GM19467 (cell line): ENCODE measurements around the gene CERK.
"Not testable (repeated sequence)": the region's sequence is repeated elsewhere in the genome, so short reads cannot be mapped to it uniquely, and the experiment has no call there.

ENCODE experiments used
- ATAC-seq: cut with Tn5 transposase; IDR thresholded peaks from one replicate; pipeline ENCODE4 v1.9.1; 2021; ENCODE audit warnings: mild to moderate bottlenecking, moderate library complexity; ENCODE audit not compliant: unreplicated experiment

CERK gene

DNA sequence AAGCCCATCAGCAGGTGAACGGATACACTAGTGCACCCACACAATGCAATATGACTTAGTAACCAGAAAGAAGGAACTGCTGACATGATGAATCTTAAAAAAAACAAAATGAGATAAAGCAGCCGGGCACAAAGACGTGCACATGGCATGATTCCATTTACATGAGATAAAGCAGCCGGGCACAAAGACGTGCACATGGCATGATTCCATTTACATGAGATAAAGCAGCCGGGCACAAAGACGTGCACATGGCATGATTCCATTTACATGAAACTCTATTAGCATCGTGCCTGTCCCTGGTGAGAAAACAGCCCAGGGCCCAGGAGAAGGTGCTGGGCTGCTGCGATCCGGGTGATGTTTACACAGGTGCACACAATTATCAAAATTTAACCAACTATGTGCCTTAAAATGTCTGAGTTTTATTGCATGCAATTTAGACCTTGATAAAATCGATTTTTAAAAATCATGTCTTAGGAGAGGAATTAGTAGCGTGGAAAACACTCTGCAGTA, 3.8 kb downstream of the CERK start:
- ATAC-seq = not testable (repeated sequence)

GRCh38 chr22:46732513-46732912, 5.5 kb downstream of the CERK start:
- ATAC-seq = no peak

GRCh38 chr22:46732041-46732379, 6.0 kb downstream of the CERK start:
- no peak for ATAC-seq

GRCh38 chr22:46731246-46732040, 6.6 kb downstream of the CERK start:
- no peak for ATAC-seq

DNA sequence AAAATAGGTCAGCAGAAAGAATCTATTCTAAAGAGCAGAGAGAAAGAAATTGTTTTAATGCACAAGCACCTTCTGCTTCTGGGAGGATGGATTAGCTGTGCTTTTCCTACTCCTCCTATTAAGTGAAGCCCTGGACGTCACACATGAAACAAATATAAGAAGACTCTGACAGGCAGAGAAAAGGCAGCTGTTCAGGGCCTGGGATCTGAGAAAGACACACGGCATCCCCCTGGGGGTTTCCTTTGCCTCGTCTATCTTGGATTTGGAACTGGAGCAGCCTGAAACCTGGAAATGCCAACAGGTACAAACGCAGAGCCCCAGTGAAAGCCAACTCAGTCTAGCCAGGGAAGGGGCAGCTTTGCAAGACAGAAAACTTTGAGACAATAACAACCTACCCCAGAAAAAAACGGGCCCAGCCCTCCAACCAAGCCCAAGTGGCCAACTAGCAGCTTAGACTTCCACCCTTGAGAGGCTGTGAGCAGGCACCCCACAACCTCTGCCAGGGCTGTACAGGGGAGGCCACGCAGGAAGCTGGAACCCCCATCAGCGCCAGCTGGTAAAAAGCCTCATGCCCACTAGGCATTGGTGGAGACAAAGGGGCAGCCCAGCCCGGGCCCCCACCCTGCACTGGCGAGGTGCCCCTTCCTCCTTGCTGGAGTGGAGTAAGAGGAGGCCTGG, 7.3 kb downstream of the CERK start:
- ATAC-seq = no peak

DNA sequence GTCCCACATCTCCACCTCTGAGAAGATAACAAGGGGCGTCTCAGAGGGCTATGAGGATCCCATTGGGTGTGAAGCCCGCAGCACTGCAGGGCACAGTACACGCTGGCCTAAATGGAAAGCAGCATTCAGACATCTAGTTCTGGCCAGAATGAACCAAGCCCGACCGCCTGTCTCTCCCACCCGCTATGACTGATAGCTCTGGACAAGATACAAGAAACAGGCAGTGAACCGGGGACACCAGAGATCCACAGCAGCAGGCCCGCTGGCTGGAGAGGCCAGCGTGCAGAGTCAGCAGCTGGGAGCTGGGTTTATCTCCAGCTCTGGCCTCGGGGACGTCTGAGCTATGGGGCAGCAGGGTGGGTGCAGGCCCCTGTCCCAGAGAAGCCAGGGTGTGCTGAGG, 9.6 kb downstream of the CERK start:
- ATAC-seq = no peak

DNA sequence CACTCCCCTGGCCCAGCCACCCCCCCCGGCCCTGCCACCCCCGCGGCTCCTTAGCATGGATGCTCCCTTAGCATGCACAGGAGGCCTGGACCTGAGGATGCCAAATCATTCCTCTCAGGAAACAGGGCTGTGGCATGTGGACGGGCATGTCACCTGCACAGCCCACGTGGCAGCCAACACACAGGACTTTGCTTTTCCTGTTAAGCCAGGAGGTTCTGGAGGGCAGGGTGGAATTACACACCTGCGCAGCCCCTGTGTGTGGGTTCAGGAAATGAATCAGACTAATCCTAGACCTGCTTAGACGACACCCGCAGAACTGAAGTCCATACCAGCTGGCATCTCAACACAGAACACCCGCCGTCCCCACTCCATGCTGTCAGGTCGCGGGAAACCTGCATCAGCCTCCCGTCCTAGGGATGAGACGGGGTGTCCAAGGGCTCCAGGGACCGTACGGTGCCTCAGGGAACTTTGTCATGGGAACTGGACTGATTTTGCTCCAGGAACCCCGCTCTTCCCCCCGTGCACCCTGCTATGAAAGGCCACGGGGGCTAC, 10.2 kb downstream of the CERK start:
- no peak for ATAC-seq

DNA sequence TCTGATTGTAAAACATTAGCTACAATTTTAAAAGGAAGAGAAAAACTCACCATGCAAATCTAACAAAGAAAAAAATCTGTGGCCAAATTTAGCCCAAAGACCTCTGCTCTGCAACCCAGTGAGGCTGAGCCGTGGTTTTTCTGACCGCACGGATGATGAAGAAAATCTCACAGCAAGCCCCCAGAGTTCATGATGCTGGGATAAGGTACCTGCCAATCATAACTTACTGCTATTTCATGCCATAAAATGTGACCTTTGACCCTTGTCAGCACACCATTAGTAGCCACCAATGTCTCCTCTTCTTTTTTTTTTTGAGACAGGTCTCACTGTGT, 11.1 kb downstream of the CERK start:
- no peak for ATAC-seq

DNA sequence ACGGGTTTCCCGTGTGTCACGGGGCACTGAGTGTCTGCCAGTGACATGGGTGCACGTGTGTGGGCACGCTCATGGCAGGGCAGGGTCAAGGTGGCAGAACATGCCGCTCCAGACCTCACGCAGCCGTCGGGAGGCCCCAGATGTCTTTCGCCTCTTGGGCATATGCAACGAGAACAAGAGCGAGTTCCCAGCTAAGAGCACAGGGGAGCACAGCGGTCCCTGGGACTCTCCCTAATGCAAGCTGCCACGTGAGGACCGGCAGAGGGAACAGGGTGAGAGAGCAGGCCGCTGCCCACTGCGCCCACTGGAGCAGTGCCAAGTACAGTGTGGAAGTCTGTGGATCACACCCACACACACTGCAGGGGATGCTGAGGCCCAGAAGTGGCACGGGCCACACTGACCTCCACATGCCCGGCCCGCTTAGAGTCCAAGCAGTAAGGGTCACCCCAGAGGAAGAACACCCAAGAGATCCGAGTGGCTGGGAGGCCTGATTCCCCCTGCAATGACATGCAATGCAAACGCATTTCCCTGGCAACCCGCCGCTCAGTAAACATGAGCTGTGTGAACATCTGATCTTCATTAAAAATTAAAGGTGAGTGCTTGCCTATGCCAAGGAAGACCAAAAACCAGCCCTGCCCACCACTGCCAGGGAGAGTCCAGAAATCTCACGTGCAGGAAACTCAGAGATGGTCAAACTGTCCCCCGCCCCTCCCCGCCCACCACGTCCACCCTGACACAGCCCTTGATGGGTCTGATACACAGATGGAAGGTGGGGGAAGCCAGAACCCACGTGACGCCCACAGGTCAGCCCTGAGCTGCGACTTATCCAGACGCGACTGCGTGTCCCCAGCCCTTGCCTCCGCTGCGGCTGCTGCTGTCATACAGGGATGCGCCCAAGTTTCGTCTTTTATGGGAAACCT, 11.7 kb downstream of the CERK start:
- no peak for ATAC-seq

- no peak for ATAC-seq
Observed at GRCh38 chr22:46725096-46725495, 13.0 kb downstream of the CERK start.

DNA sequence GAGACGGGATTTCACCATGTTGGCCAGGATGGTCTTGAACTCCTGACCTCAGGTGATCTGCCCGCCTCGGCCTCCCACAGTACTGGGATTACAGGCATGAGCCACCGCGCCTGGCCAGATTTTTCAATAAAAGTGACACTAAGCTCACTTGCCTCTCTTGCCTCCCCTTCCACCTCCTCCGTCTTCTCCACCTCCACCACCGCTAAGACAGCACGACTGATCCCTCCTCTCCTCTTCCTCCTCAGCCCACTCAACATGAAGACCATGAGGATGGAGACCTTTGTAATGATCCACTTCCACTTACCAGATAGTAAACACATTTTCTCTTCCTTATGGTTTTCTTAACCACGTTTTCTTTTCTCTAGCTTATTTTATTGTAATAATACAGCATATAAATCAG, 14.2 kb downstream of the CERK start:
- ATAC-seq = no peak

- no peak for ATAC-seq
Observed at GRCh38 chr22:46721501-46722085, 16.5 kb downstream of the CERK start.

- no peak for ATAC-seq
Observed at GRCh38 chr22:46719921-46720320, 18.1 kb downstream of the CERK start.

GRCh38 chr22:46714550-46714949, 23.5 kb downstream of the CERK start:
- ATAC-seq = no peak

GRCh38 chr22:46712288-46712687, 25.8 kb downstream of the CERK start:
- ATAC-seq = no peak

DNA sequence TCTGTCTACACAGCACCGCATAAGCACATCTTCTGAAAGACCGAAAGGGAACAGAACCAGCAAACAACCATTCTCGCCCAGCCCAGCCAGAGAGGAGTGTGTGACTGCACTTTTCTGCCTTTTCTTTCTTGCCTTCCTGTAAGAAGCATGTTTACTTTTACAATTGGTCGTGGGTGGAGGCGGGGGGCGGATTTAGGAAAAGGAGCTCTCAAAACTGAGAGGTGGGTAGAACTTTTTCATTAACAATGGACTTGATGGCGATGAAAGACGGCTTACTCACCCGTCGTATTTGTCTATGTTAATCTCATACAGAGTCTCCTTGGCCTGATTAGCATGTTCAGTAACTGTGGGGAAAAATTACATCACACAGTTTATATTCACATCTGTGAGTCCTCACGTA, 27.2 kb downstream of the CERK start:
- ATAC-seq = no peak

DNA sequence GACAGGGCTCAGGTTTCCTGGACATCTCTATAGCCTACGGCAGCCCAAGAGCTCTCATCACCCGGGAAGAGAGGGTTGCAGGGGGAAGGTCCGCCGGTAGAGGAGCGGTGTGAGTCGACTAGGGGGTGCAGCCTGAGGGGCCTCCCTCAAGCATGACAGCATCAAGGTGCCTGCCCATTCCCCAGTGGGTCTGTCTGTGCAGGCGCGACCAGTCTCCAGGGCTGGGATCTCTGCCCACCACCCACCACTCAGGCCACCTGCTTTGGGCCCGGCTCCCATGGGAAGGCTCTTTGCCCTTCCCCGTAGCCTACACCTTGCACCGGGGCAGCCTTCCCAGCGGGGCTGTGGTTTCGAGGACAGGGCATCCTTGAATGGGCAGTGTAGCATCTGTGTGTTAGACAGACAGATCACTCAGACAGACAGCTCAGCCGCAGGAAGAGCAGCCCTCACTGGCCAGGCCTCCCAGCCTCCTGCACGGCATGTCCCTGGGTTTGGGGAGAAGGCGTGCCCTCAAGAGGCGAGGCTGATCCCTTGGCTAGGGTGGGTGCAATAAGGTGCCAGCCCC, 29.2 kb downstream of the CERK start:
- ATAC-seq = no peak

DNA sequence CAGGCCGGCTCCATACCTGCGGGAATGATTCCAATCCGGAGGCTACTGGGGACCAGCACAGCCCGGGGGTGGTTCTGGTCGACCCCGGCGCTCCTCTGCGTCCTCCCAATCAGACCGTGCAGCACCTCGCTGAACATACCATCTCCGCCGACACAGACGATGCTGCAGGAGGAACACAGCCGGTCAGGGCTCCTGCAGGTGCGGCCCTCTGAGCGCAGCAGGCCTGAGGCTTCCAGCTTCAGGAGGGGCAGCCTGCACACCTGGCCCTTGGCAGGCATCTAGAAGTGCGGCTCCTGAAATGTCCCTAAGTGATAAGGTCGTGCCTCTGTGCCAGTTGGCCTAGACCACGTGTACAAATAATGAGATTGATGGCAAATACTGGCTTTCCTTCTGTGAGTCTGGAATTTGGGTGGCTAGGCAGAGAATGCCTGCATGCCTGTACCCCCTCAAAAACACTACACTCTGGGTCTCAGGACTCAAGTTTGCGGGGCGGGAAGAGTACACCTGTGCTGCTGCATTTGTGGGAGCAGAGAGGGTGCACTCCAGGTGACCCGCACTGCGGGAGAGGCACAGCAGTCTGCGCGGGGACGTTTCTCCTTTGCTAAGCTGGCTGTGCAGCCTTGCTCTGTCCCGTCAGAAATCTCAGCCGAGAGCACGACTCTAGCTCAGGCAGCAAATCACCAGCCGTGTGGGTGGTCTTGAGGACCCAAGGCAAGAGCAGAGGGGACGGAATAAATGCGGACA, 30.1 kb downstream of the CERK start:
- no peak for ATAC-seq

DNA sequence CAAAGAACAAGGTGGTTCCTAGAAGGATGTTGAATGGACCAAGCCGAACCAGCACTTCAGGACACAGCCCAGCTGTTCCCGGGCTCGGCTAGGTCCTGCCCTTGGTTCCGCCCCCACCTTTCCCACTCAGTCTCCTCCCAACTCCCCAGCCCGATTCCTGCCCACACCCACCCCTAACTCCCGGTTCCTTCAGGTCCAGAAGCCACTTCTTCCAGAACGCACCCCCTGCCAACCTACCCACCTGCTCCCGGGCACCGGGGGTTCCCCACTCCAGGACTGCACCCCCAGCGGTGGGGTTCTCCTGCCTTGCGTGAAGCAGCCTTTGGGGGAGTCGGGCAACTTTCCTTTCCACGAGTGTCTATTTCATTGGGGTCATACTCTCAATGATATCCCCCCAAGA, 30.7 kb downstream of the CERK start:
- no peak for ATAC-seq

- no peak for ATAC-seq
Observed at GRCh38 chr22:46706060-46706459, 32.0 kb downstream of the CERK start.
